Right lobe of liver (tissue), 4 donors: ENCODE measurements around the gene ZNFX1.

ENCODE experiments used
- POLR2A ChIP-seq: fragments of 450-650 bp; IDR thresholded peaks from one replicate; pipeline ENCODE4 v1.6.1; 2017; ENCODE audit warnings: antibody characterized with exemption, mild to moderate bottlenecking
- TF ChIP-seq, protein P1 (sequence below), 4 donors: fragments of 200-600 bp in 3 of 4; fragments of 450-650 bp in 1 of 4; IDR thresholded peaks; one replicate each; pipeline versions ENCODE4 v1.5.1 to v1.8.0; 2016 to 2022; ENCODE audit warnings: antibody characterized with exemption in 4 of 4, mild to moderate bottlenecking in 2 of 4
- donor health status: DM: no; HTN: no; CAD: no.
- donor health status: DM: no; HTN: no; CAD: no.
- donor health status: DM: no; HTN: yes; CAD: no.

DNA sequence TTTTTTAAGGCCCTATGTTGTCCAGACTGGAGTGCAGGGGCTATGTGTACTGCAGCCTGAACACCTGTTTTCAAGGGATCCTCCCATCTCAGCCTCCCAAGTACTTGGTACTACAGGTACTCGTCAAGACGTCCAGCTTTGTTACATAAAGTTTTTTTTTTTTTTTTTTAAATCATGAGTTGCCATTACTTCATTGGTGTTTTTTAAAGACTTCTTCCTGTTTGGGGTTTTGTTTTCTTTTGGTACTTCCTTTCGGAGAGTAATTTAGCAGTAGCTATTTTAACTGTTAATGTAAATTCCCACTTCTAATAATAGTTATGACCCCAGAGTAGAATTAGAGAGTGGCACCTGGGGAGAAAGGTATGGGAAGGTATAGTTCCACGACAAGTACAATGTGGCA, 10.5 kb downstream of the ZNFX1 start:
- TF ChIP-seq, protein P1, sequence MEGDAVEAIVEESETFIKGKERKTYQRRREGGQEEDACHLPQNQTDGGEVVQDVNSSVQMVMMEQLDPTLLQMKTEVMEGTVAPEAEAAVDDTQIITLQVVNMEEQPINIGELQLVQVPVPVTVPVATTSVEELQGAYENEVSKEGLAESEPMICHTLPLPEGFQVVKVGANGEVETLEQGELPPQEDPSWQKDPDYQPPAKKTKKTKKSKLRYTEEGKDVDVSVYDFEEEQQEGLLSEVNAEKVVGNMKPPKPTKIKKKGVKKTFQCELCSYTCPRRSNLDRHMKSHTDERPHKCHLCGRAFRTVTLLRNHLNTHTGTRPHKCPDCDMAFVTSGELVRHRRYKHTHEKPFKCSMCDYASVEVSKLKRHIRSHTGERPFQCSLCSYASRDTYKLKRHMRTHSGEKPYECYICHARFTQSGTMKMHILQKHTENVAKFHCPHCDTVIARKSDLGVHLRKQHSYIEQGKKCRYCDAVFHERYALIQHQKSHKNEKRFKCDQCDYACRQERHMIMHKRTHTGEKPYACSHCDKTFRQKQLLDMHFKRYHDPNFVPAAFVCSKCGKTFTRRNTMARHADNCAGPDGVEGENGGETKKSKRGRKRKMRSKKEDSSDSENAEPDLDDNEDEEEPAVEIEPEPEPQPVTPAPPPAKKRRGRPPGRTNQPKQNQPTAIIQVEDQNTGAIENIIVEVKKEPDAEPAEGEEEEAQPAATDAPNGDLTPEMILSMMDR (IDR thresholded peaks at IDR 0.05), result no peak
- TF ChIP-seq POLR2A, result no peak
